ENCODE measurements around the gene TXN.
"Not testable (repeated sequence)": the region's sequence is repeated elsewhere in the genome, so short reads cannot be mapped to it uniquely, and the experiment has no call there.

TXN gene

DNA sequence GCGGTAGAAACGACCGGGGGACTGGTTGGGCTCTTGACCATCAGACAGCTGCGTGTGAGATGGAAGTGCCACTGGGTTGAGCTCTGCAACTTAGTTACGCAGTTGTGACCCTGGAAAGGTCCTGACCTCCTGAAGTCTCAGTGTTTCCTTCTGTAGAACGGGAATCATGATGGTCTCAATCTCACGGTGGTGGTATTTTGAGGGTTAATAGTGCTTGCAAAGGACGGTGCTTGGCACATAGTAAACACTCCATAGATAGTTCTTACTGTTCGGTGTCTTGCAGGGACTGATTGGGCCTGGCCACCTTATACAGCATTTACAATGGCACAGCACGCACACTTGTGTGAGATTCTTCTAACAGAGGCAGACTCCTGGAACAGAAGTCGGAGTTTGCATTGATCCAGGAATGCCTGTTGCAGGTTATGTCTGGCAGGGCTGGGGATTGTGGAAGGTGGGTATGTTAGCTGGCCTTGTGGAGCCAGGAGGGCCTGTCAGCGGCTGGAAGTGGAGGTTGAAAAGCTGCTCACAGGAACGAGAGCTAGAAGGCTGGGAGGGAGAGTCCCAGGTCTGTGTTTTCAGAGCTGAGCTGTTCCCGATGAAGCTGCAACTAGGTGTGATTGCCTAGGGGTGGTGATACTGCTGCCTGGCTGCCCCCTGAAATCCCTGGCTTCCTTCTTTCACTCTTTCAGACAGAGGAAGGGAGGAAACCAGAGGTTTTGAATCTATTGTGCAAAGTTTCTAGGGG is 962 bp upstream of the TXN start:
- no peak for DNase-seq

DNA sequence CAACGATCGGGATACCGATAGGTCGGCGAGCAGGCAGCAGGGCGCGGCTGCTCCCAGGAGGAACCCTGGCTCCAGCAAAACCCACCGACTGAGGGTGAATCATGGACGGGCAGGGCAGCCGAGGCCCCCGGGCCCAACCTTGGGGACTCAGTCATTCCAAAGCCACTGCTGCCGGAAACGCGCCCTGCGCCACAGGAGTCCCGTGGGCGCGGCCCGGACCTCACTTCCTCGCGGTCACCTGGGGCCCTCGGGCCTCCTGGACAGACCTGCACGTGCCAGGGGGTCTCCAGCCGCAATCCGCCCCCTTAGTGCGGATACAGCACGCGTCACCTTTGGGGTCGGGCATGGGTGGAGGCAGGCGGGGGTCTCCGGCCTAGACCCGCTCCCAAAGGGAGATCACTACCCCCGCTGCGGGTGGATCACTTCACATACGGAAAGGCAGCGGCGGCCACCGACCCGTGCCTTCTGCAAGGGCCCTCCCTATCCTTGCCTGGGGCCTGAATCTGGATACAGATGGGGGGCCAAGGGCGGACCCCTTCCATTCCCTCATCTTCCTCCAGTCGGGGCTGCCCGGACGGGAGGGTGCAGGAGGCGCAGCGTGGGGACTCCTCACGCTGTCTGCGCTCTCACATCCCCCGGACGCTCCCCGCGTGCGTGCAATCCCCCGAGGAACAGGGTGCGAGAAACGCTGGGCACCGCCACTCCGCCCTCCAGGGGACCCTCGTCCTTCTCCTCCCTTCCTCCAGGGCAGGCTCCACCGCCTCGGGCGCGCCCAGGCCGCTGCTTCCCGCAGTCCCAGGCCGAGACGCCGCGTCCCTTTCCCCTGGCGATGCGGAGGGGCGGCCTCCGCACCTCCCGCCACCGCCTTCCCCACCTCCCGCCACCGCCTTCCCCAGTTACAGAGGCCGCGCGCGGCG is 586 bp downstream of the TXN start:
- peak; percentile 16 for DNase-seq

DNA sequence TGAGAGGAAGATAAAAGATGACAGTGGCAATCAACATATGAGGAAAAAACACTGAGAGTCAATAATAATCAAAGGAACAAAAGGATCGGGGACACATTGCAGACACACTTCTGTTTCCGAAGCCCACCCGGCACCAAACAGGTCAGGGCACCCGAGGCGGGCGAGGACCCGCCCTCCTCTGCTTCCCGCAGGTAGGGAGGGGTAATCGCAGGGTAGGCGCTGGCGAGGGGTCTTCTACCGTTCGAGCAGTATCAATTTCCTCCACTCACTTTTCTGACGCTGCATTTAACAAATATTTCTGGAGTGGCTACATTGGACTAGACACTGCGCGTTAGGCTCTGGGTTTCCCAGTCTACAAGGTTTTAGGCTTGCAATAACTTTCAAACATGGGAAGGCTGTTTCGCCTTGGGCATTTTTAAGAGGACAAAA is 1.3 kb downstream of the TXN start:
- DNase-seq = no peak

GRCh38 chr9:110254500-110254899 is 1.8 kb downstream of the TXN start:
- no peak for DNase-seq

- DNase-seq = no peak
Measured at GRCh38 chr9:110252509-110253139, 3.7 kb downstream of the TXN start.

- not testable (repeated sequence) for DNase-seq
Measured at GRCh38 chr9:110251770-110252169, 4.5 kb downstream of the TXN start.

DNA sequence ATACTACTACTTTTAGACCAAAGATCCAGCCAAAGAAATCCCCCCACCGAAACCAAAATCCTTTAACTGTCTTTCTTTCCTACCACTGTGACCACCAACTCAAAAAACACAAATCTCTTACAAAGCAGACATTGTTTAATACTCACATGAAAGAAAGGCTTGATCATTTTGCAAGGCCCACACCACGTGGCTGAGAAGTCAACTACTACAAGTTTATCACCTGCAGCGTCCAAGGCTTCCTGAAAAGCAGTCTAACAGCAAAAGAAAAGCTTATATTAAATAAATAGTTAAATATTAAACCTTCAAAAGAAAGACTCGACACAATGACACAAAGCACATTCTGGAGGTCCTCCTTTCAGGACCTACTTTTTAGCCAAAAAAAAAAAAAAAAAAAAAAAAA is 5.1 kb downstream of the TXN start:
- DNase-seq = no peak

- no peak for DNase-seq
Measured at GRCh38 chr9:110249603-110250002, 6.7 kb downstream of the TXN start.

DNA sequence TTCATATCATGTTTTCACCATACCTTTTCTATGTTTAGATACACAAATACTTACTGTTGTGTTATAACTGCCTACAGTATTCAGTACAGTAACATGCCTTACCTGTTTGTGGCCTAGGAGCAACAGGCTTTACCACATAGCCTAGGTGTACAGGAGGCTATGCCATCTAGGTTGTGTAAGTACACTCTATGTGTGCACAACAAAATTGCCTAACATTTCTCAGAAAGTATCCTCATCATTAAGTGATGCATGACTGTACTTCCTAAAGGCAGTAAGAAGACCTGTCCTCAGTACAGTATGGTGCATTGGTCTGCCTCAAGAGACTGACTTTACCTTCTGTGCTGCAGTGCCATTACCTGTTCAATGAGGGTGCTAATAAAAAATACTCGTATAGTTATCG is 7.9 kb downstream of the TXN start:
- no peak for DNase-seq

DNA sequence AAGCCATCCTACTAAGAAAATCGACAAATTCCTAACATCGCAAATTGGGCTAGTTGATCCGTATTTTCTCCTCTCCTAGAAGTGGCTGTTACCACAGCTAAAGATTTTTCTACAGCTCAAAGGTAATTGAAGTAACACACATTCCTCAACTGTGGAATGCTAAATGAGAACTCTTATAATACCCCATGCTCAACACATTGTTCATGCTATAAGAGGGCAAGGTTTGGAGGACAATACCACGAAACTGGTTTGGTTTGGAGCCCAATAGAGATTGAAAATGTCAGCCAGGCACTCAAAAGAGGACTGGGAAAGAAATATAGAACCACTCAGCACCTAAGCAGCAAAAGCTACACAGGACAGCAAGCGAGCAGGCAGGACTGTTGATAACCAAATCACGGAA is 10.1 kb downstream of the TXN start:
- no peak for DNase-seq

- DNase-seq = no peak
Measured at GRCh38 chr9:110244616-110245015, 11.7 kb downstream of the TXN start.

- no peak for DNase-seq
Measured at GRCh38 chr9:110241858-110242321, 14.4 kb downstream of the TXN start.

DNA sequence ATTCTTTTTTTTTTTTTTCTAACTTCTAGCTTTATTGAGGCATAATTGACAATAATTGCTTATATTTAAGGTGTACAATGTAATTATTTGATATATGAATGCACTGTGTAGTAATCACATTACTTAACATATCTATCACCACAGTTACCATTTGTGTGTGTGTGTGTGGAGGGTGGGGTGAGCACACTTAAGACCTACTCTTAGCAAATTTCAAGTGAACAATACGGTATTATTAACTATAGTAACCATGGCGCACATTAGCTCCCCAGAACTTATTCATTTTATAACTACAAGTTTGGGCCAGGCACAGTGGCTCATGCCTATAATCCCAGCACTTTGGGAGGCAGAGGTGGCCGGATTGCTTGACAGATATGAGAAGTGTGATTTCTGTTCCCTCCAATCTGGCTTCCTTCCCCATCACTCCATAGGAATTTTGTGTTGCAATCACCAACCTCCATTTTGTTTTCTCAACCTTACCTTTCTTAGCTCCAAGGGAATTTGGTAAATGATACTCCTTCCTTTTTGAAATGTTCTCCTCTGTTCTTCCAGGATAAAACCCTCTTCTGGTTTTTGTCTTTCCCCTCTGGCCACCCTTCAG is 14.9 kb downstream of the TXN start:
- no peak for DNase-seq

DNA sequence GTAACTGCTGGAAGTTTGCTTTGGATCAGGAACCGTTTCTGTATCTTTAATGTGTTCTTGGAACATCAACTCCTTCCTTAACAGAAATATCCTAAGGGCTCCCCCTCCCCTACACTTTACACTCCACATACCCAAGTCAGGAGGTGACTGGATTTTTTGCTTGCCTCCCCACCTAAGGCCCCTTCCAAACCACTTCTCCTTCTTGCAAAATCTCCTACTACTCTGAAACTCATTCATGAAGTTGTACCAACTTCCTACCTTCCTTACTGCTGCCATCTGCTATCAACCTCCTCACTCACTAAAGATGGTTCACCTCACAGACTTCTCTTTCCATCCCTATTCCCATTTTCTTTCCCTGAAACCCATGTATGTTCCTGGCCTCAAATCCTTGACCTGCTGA is 16.1 kb downstream of the TXN start:
- no peak for DNase-seq

DNA sequence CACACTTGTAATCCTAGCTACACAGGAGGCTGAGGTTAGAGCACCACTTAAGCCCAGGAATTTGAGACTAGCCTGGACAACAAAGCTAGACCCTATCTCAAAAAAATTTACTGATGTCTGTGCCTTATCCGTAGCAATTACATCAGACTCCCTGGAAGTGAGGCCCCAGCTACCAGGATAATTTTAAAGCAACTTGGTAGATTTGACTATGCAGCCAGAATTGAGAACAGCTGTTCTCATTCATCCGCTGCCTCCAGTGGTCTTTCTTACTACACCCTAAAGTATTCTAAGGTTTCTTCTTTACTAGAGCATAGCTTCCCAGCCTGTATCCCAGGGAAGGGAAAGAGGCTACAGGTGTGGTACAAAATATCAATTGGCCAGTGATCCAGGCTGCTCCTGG is 28.0 kb downstream of the TXN start:
- DNase-seq = no peak

- DNase-seq = no peak
Measured at GRCh38 chr9:110224583-110224982, 31.7 kb downstream of the TXN start.

DNA sequence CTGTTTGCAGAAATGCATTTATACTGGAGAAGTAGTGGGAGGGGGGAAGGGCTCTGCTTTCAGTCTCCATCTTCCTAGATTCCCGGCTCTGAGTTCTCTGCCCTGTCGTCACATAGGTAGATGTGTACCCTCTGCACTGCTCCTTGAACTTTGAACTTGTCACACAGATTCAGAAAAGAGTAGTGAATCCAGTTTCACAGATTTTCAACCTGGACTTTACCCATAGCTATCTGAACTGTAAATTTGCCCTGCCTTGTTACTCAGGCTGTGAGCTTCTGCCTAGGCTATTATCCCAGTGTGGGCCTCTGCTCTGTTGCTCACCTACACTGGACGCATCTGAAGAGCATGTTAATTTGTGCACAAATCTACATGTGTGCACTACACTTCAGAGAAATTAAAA is 35.5 kb downstream of the TXN start:
- no peak for DNase-seq

GRCh38 chr9:110217656-110218099 is 38.6 kb downstream of the TXN start:
- no peak for DNase-seq

- no peak for DNase-seq
Measured at GRCh38 chr9:110214586-110215355, 41.5 kb downstream of the TXN start.

- DNase-seq = no peak
Measured at GRCh38 chr9:110214090-110214489, 42.2 kb downstream of the TXN start.

DNA sequence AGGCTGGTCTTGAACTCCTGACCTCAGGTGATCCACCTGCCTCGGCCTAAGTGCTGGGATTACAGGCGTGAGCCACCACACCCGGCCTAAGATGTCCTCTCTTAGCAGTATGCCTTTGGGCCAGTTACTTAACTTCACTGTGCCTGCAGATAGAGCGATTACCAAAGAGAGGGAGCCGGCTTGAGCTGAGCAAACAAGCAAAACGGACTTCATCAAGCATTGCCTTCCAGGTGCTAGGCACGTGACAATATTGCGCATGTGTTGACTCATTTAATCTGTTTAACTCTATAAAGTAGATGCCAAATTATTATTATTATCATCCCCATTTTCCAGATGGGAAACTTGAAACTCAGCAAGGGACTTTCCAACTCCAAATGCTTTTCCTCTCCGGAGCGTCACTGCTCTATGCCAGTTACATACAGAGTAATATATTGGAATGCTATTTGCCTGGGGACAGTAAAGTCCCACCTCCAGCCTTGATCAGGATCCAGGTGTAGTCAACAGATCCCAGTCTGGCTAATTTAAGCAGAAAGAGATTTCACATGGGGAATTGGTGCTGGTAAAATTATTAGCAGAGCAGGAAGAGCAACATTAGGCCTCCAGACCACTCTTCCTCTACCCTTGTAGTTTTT is 42.8 kb downstream of the TXN start:
- no peak for DNase-seq

DNA sequence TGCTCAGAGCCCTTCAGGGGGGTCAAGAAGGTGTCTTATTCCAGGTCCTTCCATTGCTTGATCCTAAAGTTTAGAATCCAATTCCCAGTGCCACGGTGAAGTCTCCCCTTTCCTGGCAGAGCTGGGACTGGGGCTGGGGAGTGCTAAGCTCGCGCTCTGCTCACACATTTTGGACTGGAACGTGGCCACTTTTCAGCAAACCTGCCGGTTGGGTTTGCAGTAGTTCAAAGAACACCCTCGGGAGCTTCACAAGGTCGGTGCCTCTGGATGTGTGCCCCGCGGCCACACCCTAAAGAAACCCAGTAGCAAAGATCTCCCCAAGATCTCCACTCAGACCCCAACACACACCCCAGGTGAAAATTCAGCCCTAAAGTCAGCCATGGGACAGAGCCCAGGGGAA is 48.3 kb downstream of the TXN start, which contains the start of gene C9orf152:
C9orf152 (minus strand) TSS at position 129 of the 400 bp plus-strand sequence. CDS start 580 bp downstream, outside the sequence.
- no peak for DNase-seq

Measured in activated gamma-delta T cell treated with Interleukin-2 at 50 U/mL for 16 hours (primary cell).